ENCODE measurements around the gene STPG2. TPM values are rescaled to one million over a fixed set of nuclear protein-coding genes. Genes with fewer than 3 reads are reported as not detected.

Gene STPG2
- total RNA-seq, 1 experiment from 2014 or later: 0.20 TPM

- Mint-ChIP-seq H3K9me3 (peaks cover 28 to 37% of the 10 kb centered on the region in 2 experiments), H3K36me3 (ENCODE audit: insufficient read depth in 1 of 3, low read depth in 3 of 3) (peaks cover 9 to 30% (median 16%) of the 10 kb centered on the region in 3 experiments), H3K4me1 (peaks cover 0 to 2% of the 10 kb centered on the region in 2 experiments; a peak in 1 of 4 replicates), H3K27ac (no peak overlapping the region), H3K4me3 (no peak overlapping the region), H3K27me3 (ENCODE audit: low read depth) (no peaks in the 10 kb centered on the region)
- Histone ChIP-seq H2AFZ (ENCODE audit: low read length) (no peak overlapping the region), H3K9ac (ENCODE audit: extremely low read depth, insufficient read length, low read length) (no peak overlapping the region), H2BK120ac (ENCODE audit: low read depth, low read length, poor library complexity, severe bottlenecking) (no peak overlapping the region), H3K4me1 (ENCODE audit: insufficient read depth, low read length) (no peaks in the 10 kb centered on the region), H2BK15ac (ENCODE audit: low read depth, low read length) (no peak overlapping the region), H3K27ac (ENCODE audit: insufficient read length, low read depth, low read length) (no peak overlapping the region), H3T11ph (ENCODE audit: low read length) (no peak overlapping the region), H2BK20ac (ENCODE audit: low read depth, low read length, poor library complexity, severe bottlenecking) (no peak overlapping the region), H4K91ac (ENCODE audit: insufficient read length, low read depth, low read length) (no peak overlapping the region), H4K5ac (ENCODE audit: insufficient read length, low read depth, low read length) (no peak overlapping the region), H3K14ac (ENCODE audit: insufficient read depth, low read length) (no peak overlapping the region), H3K4me2 (ENCODE audit: insufficient read depth, insufficient read length, low read length) (no peak overlapping the region), H4K20me1 (ENCODE audit: control insufficient read depth, insufficient read depth, insufficient read length) (no peaks in the 10 kb centered on the region), H3K79me1 (ENCODE audit: insufficient read depth, low read depth, low read length, poor library complexity, severe bottlenecking) (no peaks in the 10 kb centered on the region), H3K27me3 (ENCODE audit: insufficient read depth, low read length) (no peaks in the 10 kb centered on the region), H3K79me2 (ENCODE audit: insufficient read depth, low read length) (no peaks in the 10 kb centered on the region), H2BK12ac (ENCODE audit: insufficient read length, low read depth, low read length) (no peak overlapping the region), H3K23me2 (ENCODE audit: insufficient read length, low read depth, low read length, poor library complexity, severe bottlenecking) (no peaks in the 10 kb centered on the region), H3K9me3 (ENCODE audit: control insufficient read depth, low read depth, low read length) (no peaks in the 10 kb centered on the region), H2AK5ac (ENCODE audit: insufficient read length, low read length) (no peak overlapping the region), H3K23ac (ENCODE audit: insufficient read length, low read depth, low read length) (no peak overlapping the region), H3K56ac (ENCODE audit: insufficient read length, low read depth, low read length) (no peak overlapping the region), H3K4ac (ENCODE audit: low read depth, low read length) (no peak overlapping the region), H2BK5ac (ENCODE audit: insufficient read length, low read length) (no peak overlapping the region), H4K8ac (replicated peaks; ENCODE audit: insufficient read length, low read depth, low read length) (no peak overlapping the region), H3K18ac (ENCODE audit: insufficient read length, low read depth, low read length) (no peak overlapping the region)
- TF ChIP-seq CTCF (conservative IDR thresholded peaks at IDR 0.05): no peak
- DNase-seq: no peak
- WGBS (ENCODE audit: extremely low coverage, insufficient read length, low lambda C conversion rate): no CpG with 5 or more reads among the region's 3 CpGs
These were observed 116.9 kb downstream of the STPG2 start for GRCh38 chr4:98026362-98026761.

Data from H9 (cell line).